Measurements from ENCODE around the gene TSEN54.

Gene TSEN54

DNA sequence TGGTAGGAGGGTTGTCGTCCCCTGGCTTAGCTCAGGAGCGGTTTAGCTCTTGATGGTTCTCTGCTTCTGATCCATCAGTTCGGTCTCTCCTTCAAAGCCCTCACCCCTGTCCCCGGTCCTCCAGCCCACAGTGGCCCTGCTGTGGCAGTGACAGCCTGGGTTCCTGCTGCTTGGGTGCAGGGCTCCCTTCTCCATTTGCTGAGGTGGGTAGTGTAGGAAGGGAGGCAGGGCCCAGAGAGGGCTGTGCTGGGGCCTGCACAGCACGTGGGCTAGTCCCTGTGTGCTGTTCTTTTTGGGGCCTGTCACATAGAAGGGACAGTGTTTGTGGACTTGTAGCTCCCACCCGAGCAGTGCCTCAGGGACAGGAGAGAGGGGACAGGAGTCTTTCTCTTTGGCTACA is 41.6 kb upstream of the TSEN54 start:
- H3F3A ChIP-seq (ENCODE audit: insufficient read depth, low read length) = no peaks in the 10 kb centered on the region
- TF ChIP-seq EZH2phosphoT487 (IDR thresholded peaks at IDR 0.05; ENCODE audit: low read length) (no peak), CTCF (IDR thresholded peaks at IDR 0.05; ENCODE audit: low read length) (no peak), EZH2 (optimal IDR thresholded peaks at IDR 0.05; ENCODE audit: low read depth, low read length) (no peak)
- H3K9ac ChIP-seq (ENCODE audit: low read length) = no peak overlapping the region
- no peak overlapping the region for H2AFZ ChIP-seq (ENCODE audit: low read length)
- no peaks in the 10 kb centered on the region for H3K9me3 ChIP-seq (replicated peaks; ENCODE audit: insufficient read depth, low read length)
- no peak overlapping the region for H3K27ac ChIP-seq (ENCODE audit: low read length)
- H3K4me2 ChIP-seq (ENCODE audit: low read depth, low read length) = no peak overlapping the region
- H3K79me2 ChIP-seq (ENCODE audit: low read length) = no peaks in the 10 kb centered on the region
- H3K27me3 ChIP-seq (replicated peaks; ENCODE audit: insufficient read depth, low read length) = no peaks in the 10 kb centered on the region
- no peak for DNase-seq
- no peaks in the 10 kb centered on the region for H3K36me3 ChIP-seq (replicated peaks; ENCODE audit: insufficient read depth, low read length)
- H4K20me1 ChIP-seq (ENCODE audit: insufficient read depth, low read length) = no peaks in the 10 kb centered on the region
- no peak overlapping the region for H3K4me3 ChIP-seq (ENCODE audit: low read length)
- no peaks in the 10 kb centered on the region for H3K4me1 ChIP-seq (ENCODE audit: low read length)
- no peaks in the 10 kb centered on the region for H3K9me2 ChIP-seq (replicated peaks; ENCODE audit: insufficient read depth, low read length)

- no peaks in the 10 kb centered on the region for H3K9me3 ChIP-seq (replicated peaks; ENCODE audit: insufficient read depth, low read length)
- no peak overlapping the region for H3K9ac ChIP-seq (ENCODE audit: low read length)
- no peak overlapping the region for H3K4me3 ChIP-seq (ENCODE audit: low read length)
- H3K79me2 ChIP-seq (ENCODE audit: low read length) = no peaks in the 10 kb centered on the region
- TF ChIP-seq EZH2phosphoT487 (IDR thresholded peaks at IDR 0.05; ENCODE audit: low read length) (no peak), EZH2 (optimal IDR thresholded peaks at IDR 0.05; ENCODE audit: low read depth, low read length) (no peak), CTCF (IDR thresholded peaks at IDR 0.05; ENCODE audit: low read length) (no peak)
- no peak overlapping the region for H3K4me2 ChIP-seq (ENCODE audit: low read depth, low read length)
- no peak overlapping the region for H2AFZ ChIP-seq (ENCODE audit: low read length)
- DNase-seq = no peak
- H3K27me3 ChIP-seq (replicated peaks; ENCODE audit: insufficient read depth, low read length) = no peaks in the 10 kb centered on the region
- H3K36me3 ChIP-seq (replicated peaks; ENCODE audit: insufficient read depth, low read length) = no peaks in the 10 kb centered on the region
- H3K27ac ChIP-seq (ENCODE audit: low read length) = no peak overlapping the region
- no peaks in the 10 kb centered on the region for H3K4me1 ChIP-seq (ENCODE audit: low read length)
- no peaks in the 10 kb centered on the region for H3F3A ChIP-seq (ENCODE audit: insufficient read depth, low read length)
- H3K9me2 ChIP-seq (replicated peaks; ENCODE audit: insufficient read depth, low read length) = no peaks in the 10 kb centered on the region
- no peaks in the 10 kb centered on the region for H4K20me1 ChIP-seq (ENCODE audit: insufficient read depth, low read length)
These were observed 41.0 kb upstream of the TSEN54 start for GRCh38 chr17:75475144-75475835.

GRCh38 chr17:75475851-75476250 is 40.5 kb upstream of the TSEN54 start:
- H3K4me1 ChIP-seq (ENCODE audit: low read length) = no peaks in the 10 kb centered on the region
- H3K9me2 ChIP-seq (replicated peaks; ENCODE audit: insufficient read depth, low read length) = no peaks in the 10 kb centered on the region
- H3K9me3 ChIP-seq (replicated peaks; ENCODE audit: insufficient read depth, low read length) = no peaks in the 10 kb centered on the region
- no peaks in the 10 kb centered on the region for H4K20me1 ChIP-seq (ENCODE audit: insufficient read depth, low read length)
- H3K79me2 ChIP-seq (ENCODE audit: low read length) = no peaks in the 10 kb centered on the region
- no peaks in the 10 kb centered on the region for H3K27me3 ChIP-seq (replicated peaks; ENCODE audit: insufficient read depth, low read length)
- no peaks in the 10 kb centered on the region for H3F3A ChIP-seq (ENCODE audit: insufficient read depth, low read length)
- no peaks in the 10 kb centered on the region for H3K36me3 ChIP-seq (replicated peaks; ENCODE audit: insufficient read depth, low read length)
- H2AFZ ChIP-seq (ENCODE audit: low read length) = no peak overlapping the region
- no peak for TF ChIP-seq EZH2phosphoT487 (IDR thresholded peaks at IDR 0.05; ENCODE audit: low read length)
- TF ChIP-seq CTCF (IDR thresholded peaks at IDR 0.05; ENCODE audit: low read length) = no peak
- TF ChIP-seq EZH2 (optimal IDR thresholded peaks at IDR 0.05; ENCODE audit: low read depth, low read length) = no peak
- no peak for DNase-seq
- H3K27ac ChIP-seq (ENCODE audit: low read length) = no peak overlapping the region
- H3K4me3 ChIP-seq (ENCODE audit: low read length) = no peak overlapping the region
- H3K4me2 ChIP-seq (ENCODE audit: low read depth, low read length) = no peak overlapping the region
- H3K9ac ChIP-seq (ENCODE audit: low read length) = no peak overlapping the region

All from MM.1S (cell line).